Posterior vena cava (tissue), 2 donors: ENCODE results near the gene BMP4. TPM values are rescaled to one million over a fixed set of nuclear protein-coding genes. Genes with fewer than 3 reads are reported as not detected.

Experiments
- DNase-seq: peaks from one replicate; pipeline ENCODE4 v3.0.0-alpha.2; 2020; ENCODE audit warnings: low spot score
- intact Hi-C, 2 donors: fragments of 100-400 bp; cut with DNase I; formaldehyde crosslinking; loops; one replicate each; pipeline versions ENCODE4 v1.14.1 to v1.14.2; 2022 to 2023
- microRNA-seq, 2 donors: library from miRNA; unstranded; fragments of <30 nt; microRNA quantifications; one replicate each; pipeline ENCODE4 v1.2.0, GENCODE V29; 2020 to 2021; ENCODE audit warnings: borderline microRNAs expressed in 2 of 2
- total RNA-seq, 2 donors: library from RNA; stranded (reverse); fragmentation: NEBNext Ultra II Directional; extraction: Animal tissue kit (Norgen Biotek cat#: 25700); gene quantifications; one replicate each; pipeline ENCODE4 v1.2.1, GENCODE V29; 2021
- donor health status: DM: yes; HTN: yes; CAD: no.
- donor health status: DM: yes; HTN: yes; CAD: no.

BMP4 gene
- total RNA-seq, 2 donors from 2014 or later = 9.1 to 9.3 TPM

- intact Hi-C loops = loop anchor here in 1 of 2 donors (1.0 kb wide), 1 partner anchor 24 kb away; no protein-coding TSS in a partner anchor
- no peak for DNase-seq
These were observed 40.4 kb downstream of the BMP4 start for GRCh38 chr14:53916239-53916638.

- no peak for DNase-seq
- intact Hi-C loops = loop anchor here in 1 of 2 donors (1.0 kb wide), 1 partner anchor 23 kb away; no protein-coding TSS in a partner anchor
These were observed 41.1 kb downstream of the BMP4 start for GRCh38 chr14:53915364-53916014.

- intact Hi-C loops = no loop called here
- DNase-seq = no peak
These were observed 44.6 kb downstream of the BMP4 start for GRCh38 chr14:53912021-53912420.

- no peak for DNase-seq
- intact Hi-C loops = no loop called here
These were observed 48.2 kb downstream of the BMP4 start for GRCh38 chr14:53908416-53908815.

GRCh38 chr14:53902307-53902706 is 54.3 kb downstream of the BMP4 start:
- intact Hi-C loops = no loop called here
- DNase-seq = no peak

GRCh38 chr14:53900499-53900898 is 56.1 kb downstream of the BMP4 start:
- intact Hi-C loops = no loop called here
- DNase-seq = no peak

Small RNA genes within 50 kb of the gene (microRNA-seq; reads per million reads assigned to microRNA genes)
- 0.26 to 0.65 reads per million in 2 donors for gene MIR5580
